Lower lobe of right lung (tissue), 2 donors: ENCODE results near the gene CLRN2. TPM values are rescaled to one million over a fixed set of nuclear protein-coding genes. Genes with fewer than 3 reads are reported as not detected.
A peak's percentile ranks its signal among the peaks of the same experiment; 100 is the strongest.

Experiments
- ATAC-seq, 2 donors: fragments of 200-7000 bp; cut with Tn5 transposase; one replicate each; pipeline ENCODE4 v1.9.1; 2020 to 2022; ENCODE audit warnings: mild to moderate bottlenecking in 2 of 2, moderate library complexity in 2 of 2
- DNase-seq: peaks from one replicate; pipeline ENCODE4 v3.0.0-alpha.2; 2020
- H3K27ac ChIP-seq: fragments of 200-600 bp; one replicate; pipeline ENCODE4 v1.8.0; 2022
- H3K27me3 ChIP-seq: fragments of 200-600 bp; one replicate; pipeline ENCODE4 v1.8.0; 2022; ENCODE audit warnings: low read depth
- H3K36me3 ChIP-seq: fragments of 200-600 bp; one replicate; pipeline ENCODE4 v1.8.0; 2022; ENCODE audit warnings: mild to moderate bottlenecking
- H3K4me1 ChIP-seq: fragments of 200-600 bp; one replicate; pipeline ENCODE4 v1.8.0; 2022
- H3K4me3 ChIP-seq: fragments of 200-600 bp; one replicate; pipeline ENCODE4 v1.8.0; 2022; ENCODE audit warnings: mild to moderate bottlenecking
- H3K9me3 ChIP-seq: fragments of 200-600 bp; one replicate; pipeline ENCODE4 v1.8.0; 2022
- CTCF ChIP-seq: fragments of 200-600 bp; IDR thresholded peaks from one replicate; pipeline ENCODE4 v1.8.0; 2022; ENCODE audit warnings: antibody characterized with exemption, mild to moderate bottlenecking
- intact Hi-C: fragments of 100-400 bp; cut with DNase I; formaldehyde crosslinking; loops from one replicate; pipeline ENCODE4 v1.11.0; 2022
- long read RNA-seq: library from polyadenylated mRNA; unstranded; transcript quantifications from one replicate; pipeline ENCODE4 v2.0.0, GENCODE V29; 2021
- total RNA-seq: library from RNA; stranded (reverse); fragmentation: NEBNext Ultra II Directional; extraction: Animal tissue kit (Norgen Biotek cat#: 25700); gene quantifications from one replicate; pipeline ENCODE4 v1.2.1, GENCODE V29; 2021
- donor health status: DM: no; HTN: yes; CAD: no; lungs with severe emphysema.

The CLRN2 gene
- not detected for total RNA-seq
- long read RNA-seq = 0 reads

GRCh38 chr4:17514865-17515264 is at the start of gene CLRN2:
Gene CLRN2, plus strand, starts transcription at chr4:17515165. Its CDS starts 102 bp downstream, at chr4:17515267.
- no peak within 1 kb of the TSS for H3K27ac ChIP-seq
- no peak for DNase-seq
- peaks cover 31% of the 10 kb centered on the region for H3K4me1 ChIP-seq
- no peak for TF ChIP-seq CTCF
- no peak for ATAC-seq
- H3K27me3 ChIP-seq = no peaks in the 10 kb centered on the region
- H3K9me3 ChIP-seq = no peaks in the 10 kb centered on the region
- intact Hi-C loops = no loop called here
- H3K36me3 ChIP-seq = no peaks in the 10 kb centered on the region
- no peak within 1 kb of the TSS for H3K4me3 ChIP-seq

GRCh38 chr4:17468619-17469221 is 46.2 kb upstream of the CLRN2 start:
- Histone ChIP-seq H3K36me3 (no peaks in the 10 kb centered on the region), H3K27ac (no peak overlapping the region), H3K27me3 (no peaks in the 10 kb centered on the region), H3K4me1 (no peaks in the 10 kb centered on the region), H3K9me3 (no peaks in the 10 kb centered on the region), H3K4me3 (no peak overlapping the region)
- ATAC-seq (no peak), DNase-seq (no peak)
- intact Hi-C loops = no loop called here
- TF ChIP-seq CTCF = peak; percentile 54

GRCh38 chr4:17469931-17470674 is 44.9 kb upstream of the CLRN2 start:
- no peaks in the 10 kb centered on the region for H3K27me3 ChIP-seq
- no peaks in the 10 kb centered on the region for H3K9me3 ChIP-seq
- no peak overlapping the region for H3K27ac ChIP-seq
- H3K36me3 ChIP-seq = no peaks in the 10 kb centered on the region
- ATAC-seq (no peak), DNase-seq (no peak)
- no peaks in the 10 kb centered on the region for H3K4me1 ChIP-seq
- TF ChIP-seq CTCF = no peak
- intact Hi-C loops = no loop called here
- no peak overlapping the region for H3K4me3 ChIP-seq

GRCh38 chr4:17475481-17475880 is 39.5 kb upstream of the CLRN2 start:
- intact Hi-C loops = no loop called here
- no peak overlapping the region for H3K27ac ChIP-seq

GRCh38 chr4:17476853-17477252 is 38.1 kb upstream of the CLRN2 start:
- no peak for DNase-seq
- Histone ChIP-seq H3K27me3 (no peaks in the 10 kb centered on the region), H3K4me1 (no peaks in the 10 kb centered on the region), H3K36me3 (no peaks in the 10 kb centered on the region), H3K4me3 (no peak overlapping the region), H3K9me3 (peaks cover 8% of the 10 kb centered on the region), H3K27ac (no peak overlapping the region)
- no peak for ATAC-seq
- intact Hi-C loops = no loop called here
- TF ChIP-seq CTCF = no peak

More at GRCh38 chr4:17475481-17475880, 39.5 kb upstream of the CLRN2 start:
- no peak for TF ChIP-seq CTCF
- no peaks in the 10 kb centered on the region for H3K27me3 ChIP-seq
- H3K9me3 ChIP-seq = no peaks in the 10 kb centered on the region
- H3K4me3 ChIP-seq = no peak overlapping the region
- DNase-seq = no peak
- ATAC-seq = no peak
- no peaks in the 10 kb centered on the region for H3K4me1 ChIP-seq
- H3K36me3 ChIP-seq = no peaks in the 10 kb centered on the region
